Measurements from ENCODE around the gene CREB3. TPM values are rescaled to one million over a fixed set of nuclear protein-coding genes. Genes with fewer than 3 reads are reported as not detected.
A peak's percentile ranks its signal among the peaks of the same experiment; 100 is the strongest.

The CREB3 gene, protein sequence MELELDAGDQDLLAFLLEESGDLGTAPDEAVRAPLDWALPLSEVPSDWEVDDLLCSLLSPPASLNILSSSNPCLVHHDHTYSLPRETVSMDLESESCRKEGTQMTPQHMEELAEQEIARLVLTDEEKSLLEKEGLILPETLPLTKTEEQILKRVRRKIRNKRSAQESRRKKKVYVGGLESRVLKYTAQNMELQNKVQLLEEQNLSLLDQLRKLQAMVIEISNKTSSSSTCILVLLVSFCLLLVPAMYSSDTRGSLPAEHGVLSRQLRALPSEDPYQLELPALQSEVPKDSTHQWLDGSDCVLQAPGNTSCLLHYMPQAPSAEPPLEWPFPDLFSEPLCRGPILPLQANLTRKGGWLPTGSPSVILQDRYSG
- 51.3 and 60.4 TPM in 2 replicates for total RNA-seq

DNA sequence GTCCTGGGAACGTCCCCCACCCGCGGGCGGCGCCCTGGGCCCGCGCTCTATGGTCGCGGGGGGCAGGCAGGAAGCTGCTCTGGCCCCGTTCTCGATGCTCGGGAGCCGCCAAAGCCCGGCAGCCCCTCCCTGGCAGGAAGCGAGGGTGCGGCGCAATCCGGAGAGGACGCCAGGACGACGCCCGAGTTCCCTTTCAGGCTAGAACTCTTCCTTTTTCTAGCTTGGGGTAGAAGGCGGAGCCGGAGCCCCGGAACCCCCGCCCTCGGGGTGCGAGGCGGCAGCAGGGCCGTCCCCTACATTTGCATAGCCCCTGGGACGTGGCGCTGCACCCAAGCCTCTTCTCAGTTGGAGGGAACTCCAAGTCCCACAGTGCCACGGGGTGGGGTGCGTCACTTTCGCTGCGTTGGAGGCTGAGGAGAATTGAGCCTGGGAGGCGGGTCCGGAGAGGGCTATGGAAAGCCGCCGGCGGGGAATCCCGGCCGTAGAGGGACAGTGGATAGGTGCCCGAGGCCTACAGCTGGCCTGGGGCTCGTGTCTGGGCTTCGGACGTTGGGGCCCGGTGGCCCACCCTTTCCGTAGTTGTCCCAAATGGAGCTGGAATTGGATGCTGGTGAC, at the start of gene CREB3, which contains the start of gene TLN1:
Gene CREB3 (plus strand): TSS at position 482 of the 615 bp plus-strand sequence. CDS start 107 bp downstream, at position 589.
Gene TLN1 (minus strand): TSS at position 11 of the 615 bp plus-strand sequence. CDS start 6,501 bp downstream, outside the sequence.

DNA sequence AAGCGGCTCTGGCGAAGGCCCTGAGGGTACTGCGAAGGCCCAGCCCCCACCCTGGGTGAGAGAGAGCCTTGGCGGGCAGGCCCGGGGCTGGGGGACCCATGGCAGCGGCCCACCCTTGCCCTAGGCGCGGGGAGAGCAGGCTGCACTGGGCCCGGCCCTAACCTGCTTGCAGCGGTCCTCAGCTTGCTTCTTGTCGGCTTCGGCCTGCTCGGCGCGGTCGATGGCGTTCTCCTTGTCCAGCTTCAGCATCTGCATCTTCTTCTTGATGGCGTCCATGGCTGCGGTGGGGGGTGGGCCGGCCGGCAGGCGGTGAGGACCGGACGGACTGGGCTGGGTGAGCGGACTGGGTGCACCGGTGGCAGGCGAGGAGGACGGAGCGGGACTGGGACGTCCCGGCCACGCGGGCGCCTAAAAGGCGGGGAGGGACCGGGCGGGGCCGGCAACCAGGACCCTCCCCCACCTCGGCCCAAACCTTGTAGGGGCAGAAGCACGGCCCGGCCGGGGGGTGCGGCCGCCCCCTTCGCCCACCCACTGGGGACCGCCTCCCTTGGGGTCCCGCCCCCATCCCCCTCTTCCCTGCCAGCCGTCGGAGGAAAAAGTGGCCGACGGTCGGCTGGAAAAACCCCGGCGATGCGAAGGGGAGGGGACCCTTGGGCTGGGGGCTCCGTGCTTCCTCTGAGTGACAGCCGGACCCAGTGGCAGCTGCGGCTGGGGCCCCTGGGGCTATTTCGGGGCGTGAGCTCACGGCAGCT, 42.7 kb upstream of the CREB3 start, which contains the start of gene TPM2:
Gene TPM2 (minus strand): TSS at position 384 of the 752 bp plus-strand sequence. CDS start 108 bp downstream, at position 276.

DNA sequence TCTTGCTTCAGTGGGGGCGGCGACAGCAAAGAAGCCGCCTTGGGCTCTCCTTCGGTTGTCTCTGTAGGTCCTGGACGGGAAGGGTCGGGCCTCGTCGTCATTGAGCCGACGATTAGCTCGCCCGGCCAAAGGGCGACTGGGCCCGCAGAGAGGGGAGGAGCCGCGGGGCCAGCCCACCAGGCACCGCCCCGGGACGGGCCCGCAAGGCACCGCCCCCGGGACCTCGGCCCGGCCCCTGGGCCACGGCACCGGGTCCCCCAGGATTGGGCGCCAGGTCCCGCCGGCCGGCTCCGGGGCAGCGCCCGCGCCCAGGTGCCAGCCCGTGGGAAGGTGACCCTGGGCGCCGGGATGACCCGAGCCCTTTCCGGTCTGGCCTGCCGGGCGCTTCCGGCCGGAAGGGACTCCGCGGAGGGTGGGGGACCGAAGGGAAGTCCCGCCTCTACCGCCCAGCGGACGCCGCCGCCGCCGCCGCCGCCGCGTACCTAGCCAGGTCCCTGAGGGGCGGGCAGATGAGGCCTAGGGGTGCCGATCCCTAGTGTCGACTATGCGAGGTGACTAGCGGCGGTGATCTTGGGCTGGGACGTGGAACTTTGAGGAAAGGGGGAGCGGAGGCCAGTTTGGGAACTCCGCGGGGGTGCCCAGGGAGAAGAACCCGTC, 16.5 kb downstream of the CREB3 start, which contains the start of the genes GBA2 and RGP1:
Gene GBA2 (minus strand): TSS at position 371 of the 657 bp plus-strand sequence. CDS start 524 bp downstream, outside the sequence.
Gene RGP1 (plus strand): TSS at position 430 of the 657 bp plus-strand sequence. CDS start 469 bp downstream, outside the sequence.

DNA sequence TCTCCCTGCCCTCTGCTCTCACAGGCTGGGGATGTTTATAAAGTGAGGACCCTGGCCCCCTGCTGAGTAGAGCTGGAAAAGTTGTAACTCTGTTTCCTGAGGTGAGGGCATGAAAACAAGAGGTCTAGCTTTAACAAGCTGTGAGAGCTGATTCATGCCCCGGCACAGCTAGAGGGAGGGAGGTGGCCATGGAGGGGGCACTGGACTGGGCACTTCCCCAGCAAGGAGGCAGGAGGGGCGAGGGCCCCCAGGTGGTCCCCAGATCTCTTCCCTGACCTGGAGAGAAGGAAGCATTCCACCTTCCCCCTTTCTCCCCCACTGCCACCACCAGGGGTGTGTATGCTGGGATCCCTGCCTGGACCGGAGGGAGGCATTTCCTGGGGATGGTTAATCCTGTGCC, 21.8 kb downstream of the CREB3 start, which contains the start of gene MSMP:
Gene MSMP (minus strand): TSS at position 13 of the 400 bp plus-strand sequence. CDS start 147 bp downstream, outside the sequence.

Small RNAs within 50 kb of the gene (small RNA-seq; reads per million reads assigned to genes)
- gene MIR6853, result 0.80 reads per million, percentile 50 among the genes with 10 or more reads in this experiment

Other genes starting within 250 kb of the CREB3 start
- gene RUSC2, start 242.6 kb upstream of the CREB3 start, total RNA-seq, result 28.7 and 39.5 TPM in 2 replicates
- 7.2 and 9.5 TPM in 2 replicates for gene TESK1, start 127.4 kb upstream of the CREB3 start, total RNA-seq
- gene CD72, start 114.3 kb upstream of the CREB3 start, total RNA-seq, result not detected in 2 replicates
- gene SIT1, start 81.7 kb upstream of the CREB3 start, total RNA-seq, result not detected in 2 replicates
- 49,879 and 52,393 TPM in 2 replicates for gene RMRP, start 74.6 kb upstream of the CREB3 start, total RNA-seq
- 6.0 and 10.1 TPM in 2 replicates for gene CCDC107, start 74.4 kb upstream of the CREB3 start, total RNA-seq
- 1.6 and 3.5 TPM in 2 replicates for gene ARHGEF39, start 67.5 kb upstream of the CREB3 start, total RNA-seq
- gene CA9, start 58.7 kb upstream of the CREB3 start, total RNA-seq, result 0.10 TPM in 1 of 2 replicates, not detected in the other
- 10.5 and 20.2 TPM in 2 replicates for gene TPM2, start 42.7 kb upstream of the CREB3 start, total RNA-seq
- 294 and 296 TPM in 2 replicates for gene TLN1, start 471 bp upstream of the CREB3 start, total RNA-seq
- 133 and 134 TPM in 2 replicates for gene GBA2, start 16.6 kb downstream of the CREB3 start, total RNA-seq
- gene RGP1, start 16.6 kb downstream of the CREB3 start, total RNA-seq, result 19.4 and 25.5 TPM in 2 replicates
- 22.4 and 50.3 TPM in 2 replicates for gene MSMP, start 21.6 kb downstream of the CREB3 start, total RNA-seq
- 5.6 and 5.8 TPM in 2 replicates for gene NPR2, start 58.9 kb downstream of the CREB3 start, total RNA-seq
- gene SPAG8, start 79.6 kb downstream of the CREB3 start, total RNA-seq, result 0.10 TPM in 1 of 2 replicates, not detected in the other
- 6.2 and 10.0 TPM in 2 replicates for gene HINT2, start 82.4 kb downstream of the CREB3 start, total RNA-seq
- gene FAM221B, start 96.1 kb downstream of the CREB3 start, total RNA-seq, result not detected in 2 replicates
- gene TMEM8B, start 96.6 kb downstream of the CREB3 start, total RNA-seq, result 0.19 and 0.98 TPM in 2 replicates
- not detected in 2 replicates for gene OR13J1, start 137.7 kb downstream of the CREB3 start, total RNA-seq
- 1.8 and 4.6 TPM in 2 replicates for gene HRCT1, start 173.5 kb downstream of the CREB3 start, total RNA-seq
- 2.0 and 4.5 TPM in 2 replicates for gene SPAAR, start 176.8 kb downstream of the CREB3 start, total RNA-seq
- not detected in 2 replicates for gene OR2S2, start 225.5 kb downstream of the CREB3 start, total RNA-seq